ENCODE data around the gene TXNRD1. TPM values are rescaled to one million over a fixed set of nuclear protein-coding genes. Genes with fewer than 3 reads are reported as not detected.
"Not testable (repeated sequence)": the region's sequence is repeated elsewhere in the genome, so short reads cannot be mapped to it uniquely, and the experiment has no call there.

TXNRD1 gene
- polyA plus RNA-seq, 1 experiment, result 673 TPM

DNA sequence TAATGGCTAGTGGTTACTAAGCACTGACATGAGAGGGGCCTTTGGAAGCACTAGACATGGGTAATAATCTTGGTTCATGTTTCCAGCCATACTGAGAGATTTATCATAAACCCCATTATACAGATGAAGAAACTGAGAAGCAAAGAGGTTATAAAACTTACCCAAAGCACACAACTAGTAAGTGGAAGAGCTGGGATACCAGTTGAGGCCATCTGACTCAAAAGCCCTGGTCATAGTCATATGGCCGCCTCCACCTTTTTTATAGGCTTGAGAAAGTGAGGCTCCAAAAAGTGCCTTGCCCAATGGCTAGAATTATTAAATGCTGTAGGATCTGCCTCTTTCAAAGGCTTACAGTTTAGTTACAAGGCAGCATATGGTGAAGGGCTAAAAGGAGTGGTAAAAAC is 944 bp downstream of the TXNRD1 start:
- H3K4me3 ChIP-seq (ENCODE audit: low read depth, low read length), result peak overlapping the region; percentile 62
- TF ChIP-seq, protein P1, sequence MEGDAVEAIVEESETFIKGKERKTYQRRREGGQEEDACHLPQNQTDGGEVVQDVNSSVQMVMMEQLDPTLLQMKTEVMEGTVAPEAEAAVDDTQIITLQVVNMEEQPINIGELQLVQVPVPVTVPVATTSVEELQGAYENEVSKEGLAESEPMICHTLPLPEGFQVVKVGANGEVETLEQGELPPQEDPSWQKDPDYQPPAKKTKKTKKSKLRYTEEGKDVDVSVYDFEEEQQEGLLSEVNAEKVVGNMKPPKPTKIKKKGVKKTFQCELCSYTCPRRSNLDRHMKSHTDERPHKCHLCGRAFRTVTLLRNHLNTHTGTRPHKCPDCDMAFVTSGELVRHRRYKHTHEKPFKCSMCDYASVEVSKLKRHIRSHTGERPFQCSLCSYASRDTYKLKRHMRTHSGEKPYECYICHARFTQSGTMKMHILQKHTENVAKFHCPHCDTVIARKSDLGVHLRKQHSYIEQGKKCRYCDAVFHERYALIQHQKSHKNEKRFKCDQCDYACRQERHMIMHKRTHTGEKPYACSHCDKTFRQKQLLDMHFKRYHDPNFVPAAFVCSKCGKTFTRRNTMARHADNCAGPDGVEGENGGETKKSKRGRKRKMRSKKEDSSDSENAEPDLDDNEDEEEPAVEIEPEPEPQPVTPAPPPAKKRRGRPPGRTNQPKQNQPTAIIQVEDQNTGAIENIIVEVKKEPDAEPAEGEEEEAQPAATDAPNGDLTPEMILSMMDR (IDR thresholded peaks at IDR 0.05; ENCODE audit: low read depth, low read length), result no peak
- no peak for DNase-seq (ENCODE audit: low read depth, low spot score)
- no peaks in the 10 kb centered on the region; the same call in 1 of the 2 replicates for H3K9me3 ChIP-seq (ENCODE audit: control insufficient read depth, insufficient read depth, low read length)
- POLR2A ChIA-PET, result interaction anchor here (0.6 to 1.3 kb wide), 3 partner anchors 70 to 78 kb away, joined by 5 to 6 read pairs (median 6); no protein-coding TSS in a partner anchor
- no peak overlapping the region for H3K27ac ChIP-seq (ENCODE audit: low read depth, low read length)
- CTCF ChIA-PET, result interaction anchor here (0.6 to 1.2 kb wide), 5 partner anchors 12 to 165 kb away, joined by 3 to 4 read pairs (median 3); partner anchors contain the start of gene EID3
- H3K27me3 ChIP-seq (ENCODE audit: control insufficient read depth, insufficient read depth, low read length), result no peaks in the 10 kb centered on the region

DNA sequence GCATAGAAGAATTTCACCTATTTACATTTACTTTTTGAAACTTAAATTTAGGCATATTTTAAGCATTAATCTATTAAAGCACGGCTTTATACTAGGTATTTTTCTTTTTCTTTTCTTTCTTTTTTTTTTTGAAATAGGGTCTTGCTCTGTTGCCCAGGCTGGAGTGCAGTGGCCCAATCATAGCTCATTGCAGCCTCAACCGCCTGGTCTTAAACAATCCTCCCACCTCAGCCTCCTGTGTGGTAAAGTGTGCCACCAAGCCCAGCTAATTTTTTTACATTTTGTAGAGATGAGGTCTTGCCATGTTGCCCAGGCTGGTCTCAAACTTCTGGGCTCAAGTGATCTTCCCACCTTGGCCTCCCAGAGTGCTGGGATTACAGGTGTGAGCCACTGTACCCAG is 2.9 kb downstream of the TXNRD1 start:
- H3K9me3 ChIP-seq (ENCODE audit: control insufficient read depth, insufficient read depth, low read length); DNase-seq (ENCODE audit: low read depth, low spot score); H3K27me3 ChIP-seq (ENCODE audit: control insufficient read depth, insufficient read depth, low read length); H3K4me3 ChIP-seq (ENCODE audit: low read depth, low read length); CTCF ChIA-PET: not testable (repeated sequence)
- peak overlapping the region; percentile 99 for H3K27ac ChIP-seq (ENCODE audit: low read depth, low read length)
- POLR2A ChIA-PET, result interaction anchor here (0.7 to 4.6 kb wide), 7 partner anchors 11 to 82 kb away, joined by 3 to 96 read pairs (median 5); partner anchors contain the start of gene NFYB

DNA sequence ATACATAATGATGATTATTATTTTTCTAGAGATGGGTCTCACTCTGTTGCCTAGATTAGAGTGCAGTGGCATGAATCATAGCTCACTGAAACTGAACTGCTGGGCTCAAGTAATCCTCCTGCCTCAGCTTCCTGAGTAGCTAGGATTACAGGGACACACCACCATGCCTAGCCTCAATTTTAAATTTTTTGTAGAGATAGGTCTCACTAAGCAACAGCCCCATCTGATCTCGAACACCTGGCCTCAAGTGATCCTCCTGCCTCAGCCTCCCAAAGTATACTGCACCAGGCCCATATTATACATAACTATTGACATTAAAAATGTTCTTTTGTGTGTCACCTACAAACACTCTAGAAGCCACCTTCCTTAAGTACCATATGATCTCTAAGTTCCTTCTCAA is 3.4 kb downstream of the TXNRD1 start:
- no peaks in the 10 kb centered on the region; the same call in 1 of the 2 replicates for H3K9me3 ChIP-seq (ENCODE audit: control insufficient read depth, insufficient read depth, low read length)
- H3K27me3 ChIP-seq (ENCODE audit: control insufficient read depth, insufficient read depth, low read length), result no peaks in the 10 kb centered on the region
- DNase-seq (ENCODE audit: low read depth, low spot score), result no peak
- H3K27ac ChIP-seq (ENCODE audit: low read depth, low read length), result peak overlapping the region; percentile 99
- ChIA-PET POLR2A (interaction anchor here (0.6 to 4.6 kb wide), 10 partner anchors 12 to 82 kb away, joined by 3 to 96 read pairs (median 6); partner anchors contain the start of gene NFYB), CTCF (no interaction called here)
- TF ChIP-seq, protein P1 (IDR thresholded peaks at IDR 0.05; ENCODE audit: low read depth, low read length), result no peak
- no peak overlapping the region for H3K4me3 ChIP-seq (ENCODE audit: low read depth, low read length)

DNA sequence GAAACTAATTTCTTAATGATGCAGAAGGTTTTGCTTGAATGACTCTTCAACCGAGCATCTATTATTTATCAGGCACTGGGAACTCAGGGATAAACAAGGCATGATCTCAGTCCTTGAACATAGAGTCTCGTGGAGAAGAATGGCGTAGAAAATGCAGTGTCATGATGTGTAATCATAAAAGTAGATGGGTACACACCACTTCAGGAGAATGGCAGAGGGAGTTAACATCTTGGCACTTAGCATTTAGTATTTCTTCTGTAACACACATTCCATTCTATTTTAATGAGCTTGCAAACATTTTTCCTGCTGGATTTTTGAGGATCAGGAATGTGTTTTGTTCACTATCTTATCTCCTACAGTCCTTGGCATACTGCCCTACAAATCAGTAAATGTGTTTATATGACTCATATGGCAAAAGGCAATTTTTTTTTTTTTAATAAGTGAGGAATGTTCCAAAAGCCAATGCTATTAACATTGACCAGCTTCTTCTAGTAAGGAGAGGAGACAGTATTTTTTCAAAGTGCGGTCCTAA is 3.8 kb downstream of the TXNRD1 start:
- Histone ChIP-seq H3K27ac (ENCODE audit: low read depth, low read length) (peak overlapping the region; percentile 99), H3K27me3 (ENCODE audit: control insufficient read depth, insufficient read depth, low read length) (no peaks in the 10 kb centered on the region), H3K9me3 (ENCODE audit: control insufficient read depth, insufficient read depth, low read length) (no peaks in the 10 kb centered on the region; the same call in 1 of the 2 replicates), H3K4me3 (ENCODE audit: low read depth, low read length) (no peak overlapping the region)
- ChIA-PET CTCF (interaction anchor here (0.7 to 1.2 kb wide), 2 partner anchors 67 to 76 kb away, joined by 3 read pairs; no protein-coding TSS in a partner anchor), POLR2A (interaction anchor here (0.6 to 4.6 kb wide), 13 partner anchors 12 to 740 kb away, joined by 3 to 96 read pairs (median 5); partner anchors contain the start of genes HSP90B1 and NFYB)
- TF ChIP-seq, protein P1 (IDR thresholded peaks at IDR 0.05; ENCODE audit: low read depth, low read length), result no peak
- peak; percentile 92 for DNase-seq (ENCODE audit: low read depth, low spot score)

DNA sequence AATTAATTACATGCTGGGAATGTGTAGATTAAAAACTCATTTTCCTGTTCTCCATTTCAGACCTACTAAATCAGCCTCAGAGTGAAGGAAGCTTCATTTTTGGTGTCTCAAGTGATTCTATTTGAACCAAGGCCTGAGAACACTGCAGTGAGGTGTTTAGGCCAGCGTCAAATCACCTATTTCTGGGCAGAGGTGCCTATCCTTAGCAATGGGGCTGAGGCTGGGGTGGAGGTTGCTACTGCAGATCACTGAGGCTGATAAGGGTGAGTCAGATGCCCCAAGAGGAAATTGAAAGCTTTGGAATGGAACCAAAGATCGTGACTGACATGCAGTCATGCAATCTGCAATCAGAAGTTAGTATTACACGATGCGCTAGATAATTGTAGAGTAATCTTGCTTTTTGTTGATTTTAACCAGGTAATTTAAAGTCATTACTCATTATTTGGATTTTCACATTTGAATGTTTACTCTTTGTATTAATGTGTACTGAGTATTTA is 4.4 kb downstream of the TXNRD1 start:
- H3K27me3 ChIP-seq (ENCODE audit: control insufficient read depth, insufficient read depth, low read length), result no peaks in the 10 kb centered on the region
- ChIA-PET POLR2A (interaction anchor here (0.6 to 4.6 kb wide), 11 partner anchors 13 to 739 kb away, joined by 3 to 96 read pairs (median 5); partner anchors contain the start of genes HSP90B1 and NFYB), CTCF (interaction anchor here (0.7 to 1.2 kb wide), 2 partner anchors 67 to 76 kb away, joined by 3 read pairs; no protein-coding TSS in a partner anchor)
- TF ChIP-seq, protein P1 (IDR thresholded peaks at IDR 0.05; ENCODE audit: low read depth, low read length), result no peak
- DNase-seq (ENCODE audit: low read depth, low spot score), result no peak
- peak overlapping the region; percentile 99 for H3K27ac ChIP-seq (ENCODE audit: low read depth, low read length)
- H3K9me3 ChIP-seq (ENCODE audit: control insufficient read depth, insufficient read depth, low read length), result no peaks in the 10 kb centered on the region; the same call in 1 of the 2 replicates
- peak overlapping the region; percentile 25 for H3K4me3 ChIP-seq (ENCODE audit: low read depth, low read length)
